ENCODE data around the gene MSH2.

GRCh38 chr2:47518497-47519146, 115.7 kb downstream of the MSH2 start:
- TF ChIP-seq POLR2A (IDR thresholded peaks at IDR 0.05; ENCODE audit: low read length) (no peak), GATA1 (IDR thresholded peaks at IDR 0.05; ENCODE audit: low read depth, low read length) (no peak)

All from erythroblast (primary cell).